HepG2 (cell line): ENCODE data around the gene EMC1. TPM values are rescaled to one million over a fixed set of nuclear protein-coding genes. Genes with fewer than 3 reads are reported as not detected.

Source experiments
- ATAC-seq: fragments of 200-7000 bp; cut with Tn5 transposase; 3 replicates; pipeline ENCODE4 v1.9.1; 2020; ENCODE audit warnings: mild to moderate bottlenecking, moderate library complexity
- BruUV-seq: library from RNA; stranded (reverse); fragments of 400-500 nt; replicated peaks from 2 replicates; lab custom pipeline; 2021; lab: Mats Ljungman, UMichigan
- CTCF ChIA-PET: fragments of 300-600 bp; formaldehyde crosslinking; extraction: SDS; loops from one replicate; lab custom pipeline; 2021; ENCODE audit warnings: low total read pairs, inconsistent platforms, low intra/inter-chr PET ratio; lab: Yijun Ruan, JAX
- POLR2A ChIA-PET: fragments of 350-600 bp; sonication (Branson Sonifier 250); formaldehyde crosslinking; loops from one replicate; lab custom pipeline; 2020; ENCODE audit warnings: antibody characterized with exemption, inconsistent platforms; lab: Yijun Ruan, JAX
- DNase-seq: peaks from one replicate; pipeline ENCODE4 v3.0.0-alpha.2; 2015; ENCODE audit warnings: low spot score
- FAIRE-seq: peaks from 3 replicates; lab custom pipeline; 2011; peaks lifted over from hg19 to GRCh38; lab: Jason Lieb, UNC
- H2AFZ ChIP-seq: one replicate; pipeline ENCODE4 v1.6.1; 2011; ENCODE audit warnings: low read length, inconsistent platforms
- H3K27ac ChIP-seq: fragments of 300-600 bp; 3 replicates; pipeline ENCODE4 v1.8.0; 2011; ENCODE audit warnings: mixed run types, mild to moderate bottlenecking, mixed read lengths, low read length, inconsistent platforms; ENCODE audit not compliant: insufficient read depth; ENCODE audit errors: extremely low read length
- H3K27me3 ChIP-seq, 2 experiments: fragments of 200-600 bp in 1 of 2; 2 replicates in 1 of 2; 3 replicates in 1 of 2; pipeline versions ENCODE4 v1.6.0 to v1.8.0; 2011; ENCODE audit warnings: low read length in 2 of 2, mild to moderate bottlenecking in 2 of 2, moderate library complexity in 2 of 2, inconsistent platforms in 1 of 2; ENCODE audit not compliant: insufficient read depth in 2 of 2, control insufficient read depth in 1 of 2
- H3K36me3 ChIP-seq, 2 experiments: fragments of 200-600 bp in 1 of 2; replicated peaks in 1 of 2; 2 replicates in 1 of 2; 3 replicates in 1 of 2; pipeline versions ENCODE4 v1.5.1 to v1.8.0; 2011; ENCODE audit warnings: low read length in 2 of 2, inconsistent platforms in 1 of 2; ENCODE audit not compliant: insufficient read depth in 2 of 2, control insufficient read depth in 1 of 2
- H3K4me1 ChIP-seq: 2 replicates; pipeline ENCODE4 v1.5.1; 2012; ENCODE audit warnings: low read length, inconsistent platforms; ENCODE audit not compliant: insufficient read depth
- H3K4me2 ChIP-seq: 2 replicates; pipeline ENCODE4 v1.6.0; 2011; ENCODE audit warnings: low read depth, low read length, inconsistent platforms
- H3K4me3 ChIP-seq, 3 experiments: fragments of 200-600 bp in 1 of 3; sonication (generic), shearing (Covaris generic) in 1 of 3; replicated peaks in 1 of 3; 2 replicates each; pipeline ENCODE4 v1.5.1; 2011 to 2016; ENCODE audit warnings: low read length in 3 of 3, inconsistent platforms in 2 of 3, low read depth in 2 of 3, mild to moderate bottlenecking in 2 of 3, control low read depth in 1 of 3, mixed read lengths in 1 of 3; ENCODE audit not compliant: insufficient read depth in 1 of 3
- H3K79me2 ChIP-seq: one replicate; pipeline ENCODE4 v1.6.1; 2011; ENCODE audit warnings: low read length, inconsistent platforms; ENCODE audit not compliant: insufficient read depth
- H3K9ac ChIP-seq: 2 replicates; pipeline ENCODE4 v1.6.0; 2011; ENCODE audit warnings: mild to moderate bottlenecking, low read depth, low read length, inconsistent platforms; ENCODE audit not compliant: insufficient read depth
- H3K9me3 ChIP-seq: 2 replicates; pipeline ENCODE4 v1.5.1; 2012; ENCODE audit warnings: mild to moderate bottlenecking, low read length
- H4K20me1 ChIP-seq: 2 replicates; pipeline ENCODE4 v1.6.0; 2011; ENCODE audit warnings: inconsistent platforms, mild to moderate bottlenecking, low read length, moderate library complexity; ENCODE audit not compliant: insufficient read depth
- HDAC2 ChIP-seq: sonication (generic); formaldehyde crosslinking; IDR thresholded peaks from 2 replicates; pipeline ENCODE4 v1.4.0; 2020; ENCODE audit warnings: missing genetic modification reagents
- MLXIP ChIP-seq: sonication (generic); formaldehyde crosslinking; IDR thresholded peaks from 2 replicates; pipeline ENCODE4 v1.9.0; 2021; ENCODE audit warnings: missing genetic modification reagents, borderline replicate concordance
- NFYC ChIP-seq: IDR thresholded peaks from 2 replicates; pipeline ENCODE4 v1.6.1; 2016; ENCODE audit warnings: missing genetic modification reagents, missing compliant biosample characterization
- NR2F2 ChIP-seq: IDR thresholded peaks from 2 replicates; pipeline ENCODE4 v1.6.1; 2012; ENCODE audit warnings: low read depth, inconsistent platforms, borderline replicate concordance
- PRDM10 ChIP-seq: sonication (generic); formaldehyde crosslinking; IDR thresholded peaks from 2 replicates; pipeline ENCODE4 v1.4.0; 2020; ENCODE audit warnings: low read depth, missing genetic modification reagents
- SOX13 ChIP-seq, 3 experiments: fragments of 450-650 bp in 1 of 3; sonication (generic) in 1 of 3; formaldehyde crosslinking in 1 of 3; IDR thresholded peaks in 2 of 3; conservative IDR thresholded peaks in 1 of 3; 2 replicates each; pipeline versions ENCODE4 v1.5.0 to v1.6.1; 2016 to 2020; ENCODE audit warnings: antibody characterized with exemption in 1 of 3, mild to moderate bottlenecking in 1 of 3, missing compliant biosample characterization in 1 of 3, missing genetic modification reagents in 1 of 3, moderate library complexity in 1 of 3
- SP140L ChIP-seq: sonication (generic); formaldehyde crosslinking; IDR thresholded peaks from 2 replicates; pipeline ENCODE4 v1.4.0; 2020; ENCODE audit warnings: missing genetic modification reagents, borderline replicate concordance
- ZNF790 ChIP-seq: sonication (generic); formaldehyde crosslinking; IDR thresholded peaks from 2 replicates; pipeline ENCODE4 v1.8.0; 2022; ENCODE audit warnings: missing genetic modification reagents, mild to moderate bottlenecking, borderline replicate concordance
- ZNF839 ChIP-seq: sonication (generic); formaldehyde crosslinking; IDR thresholded peaks from 2 replicates; pipeline ENCODE4 v1.4.0; 2020; ENCODE audit warnings: missing genetic modification reagents, mild to moderate bottlenecking, borderline replicate concordance
- WGBS: methylation state at CpG from one replicate; pipeline ENCODE4 v1.1.6; 2017; ENCODE audit warnings: low lambda C conversion rate; 5-methylcytosine and 5-hydroxymethylcytosine counted together
- in situ Hi-C: cut with HindIII; loops from 2 replicates; pipeline ENCODE4 v1.10.0; 2017; ENCODE audit warnings: low pct_unique_long_range_greater_than_20kb; ENCODE audit not compliant: extremely low pct_ligation_motif_present
- intact Hi-C: fragments of 100-400 bp; cut with micrococcal nuclease; formaldehyde crosslinking; loops from one replicate; pipeline ENCODE4 v1.10.0; 2022; ENCODE audit not compliant: unreplicated experiment
- polyA plus RNA-seq, 8 experiments: library from polyadenylated mRNA; depleted of rRNA in 3 of 8; stranded (reverse) in 7 of 8; unstranded in 1 of 8; fragments of >200 nt; fragmentation: Illumina TruSeq in 4 of 8; extraction: Trizol in 4 of 8; gene quantifications; 2 replicates each; pipeline versions ENCODE4 v1.2.1 to v1.2.3, GENCODE V29; 2011 to 2016; ENCODE audit warnings: low read depth in 4 of 8, missing spikeins in 1 of 8, mixed read lengths in 1 of 8; ENCODE audit not compliant: insufficient read depth in 1 of 8
- total RNA-seq, 5 experiments: library from RNA; depleted of rRNA; stranded (reverse); fragments of >200 nt; fragmentation: Illumina TruSeq; extraction: Trizol; gene quantifications; 2 replicates each; pipeline ENCODE4 v1.2.3, GENCODE V29; 2016; ENCODE audit warnings: low read depth in 1 of 5

The EMC1 gene
- total and polyA plus RNA-seq, 2 of the 13 experiments (the other 11 are each of a cell fraction or from before 2014, with no cell fraction given): 38.0 to 61.3 TPM

GRCh38 chr1:19202396-19202795, 48.9 kb downstream of the EMC1 start (continued):
- no peak for TF ChIP-seq SOX13 (IDR thresholded peaks at IDR 0.05)
- TF ChIP-seq SOX13 (CRISPR knock-in tag; conservative IDR thresholded peaks at IDR 0.05 in 1 of 2, IDR thresholded peaks at IDR 0.05 in 1 of 2): no peak
- TF ChIP-seq ZNF790 (CRISPR knock-in tag): no peak
- TF ChIP-seq NFYC: no peak
- TF ChIP-seq SP140L (CRISPR knock-in tag): no peak
- no peak for TF ChIP-seq PRDM10 (CRISPR knock-in tag)
- TF ChIP-seq, all 625 proteins: peak for 6

GRCh38 chr1:19199969-19200604, 51.2 kb downstream of the EMC1 start:
- intact Hi-C loops: no loop called here
- ATAC-seq (no peak), DNase-seq (no peak), FAIRE-seq (no peak)
- Histone ChIP-seq H3K4me1 (peaks cover 40% of the 10 kb centered on the region), H3K27me3 (no peaks in the 10 kb centered on the region; a peak in 1 of 5 replicates), H3K9ac (no peak overlapping the region), H3K4me3 (no peak overlapping the region), H4K20me1 (peaks cover 23% of the 10 kb centered on the region), H3K4me2 (no peak overlapping the region), H3K27ac (no peak overlapping the region), H3K79me2 (peaks cover 62% of the 10 kb centered on the region), H3K36me3 (peaks cover 24 to 68% of the 10 kb centered on the region in 2 experiments), H2AFZ (no peak overlapping the region), H3K9me3 (no peaks in the 10 kb centered on the region)
- ChIA-PET POLR2A (no interaction called here), CTCF (no interaction called here)
- BruUV-seq: no TSS peak
- 95% methylated on average over 4 of the region's 4 CpGs for WGBS
- in situ Hi-C loops: no loop called here
- TF ChIP-seq NR2F2 (no peak), HDAC2 (CRISPR knock-in tag) (no peak), MLXIP (CRISPR knock-in tag) (no peak), ZNF839 (no peak)
